HCT116 (cell line): Measurements from ENCODE around the gene GRIFIN. TPM values are rescaled to one million over a fixed set of nuclear protein-coding genes. Genes with fewer than 3 reads are reported as not detected.

Source experiments
- ATAC-seq: fragments of 200-7000 bp; cut with Tn5 transposase; 2 replicates; pipeline ENCODE4 v1.9.1; 2020; ENCODE audit warnings: mild to moderate bottlenecking, moderate library complexity
- BruUV-seq: library from RNA; stranded (reverse); fragments of 400-500 nt; replicated peaks from 2 replicates; lab custom pipeline; 2021; lab: Mats Ljungman, UMichigan
- CTCF ChIA-PET: fragments of 300-600 bp; sonication (Branson Sonifier 250); formaldehyde crosslinking; loops from one replicate; lab custom pipeline; 2021; ENCODE audit warnings: antibody characterized with exemption; lab: Charles Lee
- POLR2A ChIA-PET: fragments of 300-600, 350-600 bp; sonication (Branson Sonifier 250); formaldehyde crosslinking; loops from one replicate; lab custom pipeline; 2021; ENCODE audit warnings: antibody characterized with exemption; lab: Charles Lee
- RAD21 ChIA-PET, 2 experiments: fragments of 300-600 bp; sonication (Branson Sonifier 250); formaldehyde crosslinking; loops; one replicate each; lab custom pipeline; 2023; ENCODE audit warnings: low total read pairs in 2 of 2; ENCODE audit not compliant: uncharacterized antibody in 2 of 2, unreplicated experiment in 2 of 2, low non-redundant PET in 1 of 2; lab: Charles Lee
- DNase-seq: peaks from one replicate; pipeline ENCODE4 v3.0.0-alpha.2; 2010; ENCODE audit warnings: low read depth, low spot score
- H2AFZ ChIP-seq: fragments of 200-600 bp; shearing (Covaris generic), sonication (generic); 2 replicates; pipeline ENCODE4 v1.6.1; 2017; ENCODE audit warnings: low read depth, mixed run types, mixed read lengths, antibody characterized with exemption, low read length; ENCODE audit not compliant: poor library complexity, severe bottlenecking
- H3K27ac ChIP-seq: 2 replicates; pipeline ENCODE4 v1.5.1; 2012; ENCODE audit warnings: low read depth, low read length
- H3K27me3 ChIP-seq: fragments of 200-600 bp; sonication (generic); 2 replicates; pipeline ENCODE4 v1.6.1; 2016; ENCODE audit warnings: mixed run types, low read length, mixed read lengths; ENCODE audit not compliant: insufficient read depth
- H3K36me3 ChIP-seq, 2 experiments: fragments of 200-500 bp in 1 of 2; fragments of 200-600 bp in 1 of 2; sonication (Bioruptor generic) in 1 of 2; sonication (generic) in 1 of 2; 2 replicates each; pipeline versions ENCODE4 v1.5.1 to v1.6.1; 2014 to 2016; ENCODE audit warnings: low read length in 2 of 2, inconsistent platforms in 1 of 2, mixed read lengths in 1 of 2, mixed run types in 1 of 2; ENCODE audit not compliant: insufficient read depth in 2 of 2, control insufficient read depth in 1 of 2
- H3K4me1 ChIP-seq, 2 experiments: fragments of 200-600 bp in 1 of 2; sonication (generic) in 1 of 2; 2 replicates each; pipeline versions ENCODE4 v1.5.1 to v1.6.1; 2012 to 2017; ENCODE audit warnings: low read length in 2 of 2, inconsistent platforms in 1 of 2, mild to moderate bottlenecking in 1 of 2, mixed read lengths in 1 of 2, mixed run types in 1 of 2, moderate library complexity in 1 of 2; ENCODE audit not compliant: insufficient read depth in 2 of 2, control insufficient read depth in 1 of 2
- H3K4me2 ChIP-seq: fragments of 200-600 bp; sonication (generic); 2 replicates; pipeline ENCODE4 v1.6.1; 2017; ENCODE audit warnings: mixed run types, low read length, mixed read lengths
- H3K4me3 ChIP-seq, 2 experiments: fragments of 200-600 bp in 1 of 2; sonication (generic) in 1 of 2; replicated peaks in 1 of 2; 2 replicates each; pipeline ENCODE4 v1.5.1; 2011 to 2016; ENCODE audit warnings: low read length in 2 of 2, control low read depth in 1 of 2, low read depth in 1 of 2, mild to moderate bottlenecking in 1 of 2, mixed read lengths in 1 of 2, mixed run types in 1 of 2
- H3K79me2 ChIP-seq: fragments of 200-600 bp; sonication (generic); 2 replicates; pipeline ENCODE4 v1.6.1; 2017; ENCODE audit warnings: mild to moderate bottlenecking, mixed run types, low read length, moderate library complexity, mixed read lengths; ENCODE audit not compliant: insufficient read depth
- H3K9ac ChIP-seq: fragments of 200-600 bp; sonication (generic); 2 replicates; pipeline ENCODE4 v1.6.1; 2016; ENCODE audit warnings: low read length, mixed read lengths
- H3K9me2 ChIP-seq: fragments of 200-600 bp; sonication (generic), shearing (Covaris generic); 2 replicates; pipeline ENCODE4 v1.6.1; 2017; ENCODE audit warnings: mixed run types, mild to moderate bottlenecking, moderate library complexity; ENCODE audit not compliant: insufficient read depth
- H3K9me3 ChIP-seq, 2 experiments: fragments of 200-500 bp in 1 of 2; fragments of 200-600 bp in 1 of 2; sonication (Bioruptor generic) in 1 of 2; sonication (generic) in 1 of 2; 2 replicates each; pipeline ENCODE4 v1.6.1; 2014 to 2017; ENCODE audit warnings: low read length in 2 of 2, mixed read lengths in 2 of 2, inconsistent platforms in 1 of 2, low read depth in 1 of 2, mild to moderate bottlenecking in 1 of 2, mixed run types in 1 of 2, moderate library complexity in 1 of 2; ENCODE audit not compliant: control insufficient read depth in 1 of 2, insufficient read depth in 1 of 2
- H4K20me1 ChIP-seq: fragments of 200-600 bp; sonication (generic), shearing (Covaris generic); 2 replicates; pipeline ENCODE4 v1.6.1; 2017; ENCODE audit warnings: mixed run types, mild to moderate bottlenecking, moderate library complexity; ENCODE audit not compliant: insufficient read depth
- CTCF ChIP-seq, 3 experiments: fragments of 200-600 bp in 1 of 3; sonication (generic) in 1 of 3; IDR thresholded peaks in 2 of 3; conservative IDR thresholded peaks in 1 of 3; 2 replicates each; pipeline ENCODE4 v1.5.1; 2012 to 2017; ENCODE audit warnings: low read depth in 2 of 3, low read length in 2 of 3, antibody characterized with exemption in 1 of 3, borderline replicate concordance in 1 of 3, control low read depth in 1 of 3, mild to moderate bottlenecking in 1 of 3, mixed read lengths in 1 of 3, mixed run types in 1 of 3, moderate library complexity in 1 of 3; ENCODE audit not compliant: insufficient read depth in 1 of 3
- EZH2phosphoT487 ChIP-seq: fragments of 200-600 bp; IDR thresholded peaks from 2 replicates; pipeline ENCODE4 v1.6.1; 2018; ENCODE audit warnings: antibody characterized with exemption, borderline replicate concordance
- MAX ChIP-seq: IDR thresholded peaks from 2 replicates; pipeline ENCODE4 v1.6.1; 2012
- POLR2A ChIP-seq: IDR thresholded peaks from 2 replicates; pipeline ENCODE4 v1.7.0; 2011; ENCODE audit warnings: borderline replicate concordance; ENCODE audit not compliant: insufficient read depth, insufficient read length; ENCODE audit errors: extremely low read depth
- POLR2AphosphoS5 ChIP-seq: IDR thresholded peaks from 2 replicates; pipeline ENCODE4 v1.6.1; 2011; ENCODE audit warnings: mild to moderate bottlenecking, low read depth, low read length, moderate library complexity
- intact Hi-C: fragments of 100-400 bp; cut with micrococcal nuclease; formaldehyde crosslinking; loops from 2 replicates; pipeline ENCODE4 v1.10.0; 2022
- total RNA-seq: library from RNA; stranded (reverse); gene quantifications from one replicate; pipeline ENCODE4 v1.2.1, GENCODE V29; 2021; ENCODE audit not compliant: unreplicated experiment

GRIFIN gene
- total RNA-seq, 1 experiment from 2014 or later = not detected

GRCh38 chr7:2520131-2520760, 44.0 kb upstream of the GRIFIN start:
- H3K4me2 ChIP-seq = peak overlapping the region; percentile 90
- no peak overlapping the region for H2AFZ ChIP-seq
- no peaks in the 10 kb centered on the region for H3K9me2 ChIP-seq
- peak overlapping the region; percentile 63 for H3K9ac ChIP-seq
- no peaks in the 10 kb centered on the region for H3K27me3 ChIP-seq
- no TSS peak for BruUV-seq
- peak overlapping the region; percentile 46 to 67 for H3K4me3 ChIP-seq
- no peaks in the 10 kb centered on the region for H4K20me1 ChIP-seq
- intact Hi-C loops = loop anchor here (5.0 kb wide), 1 partner anchor 37 kb away; the partner anchor contains the start of genes BRAT1 and IQCE
- no peaks in the 10 kb centered on the region for H3K9me3 ChIP-seq
- H3K36me3 ChIP-seq = no peaks in the 10 kb centered on the region
- peaks cover 13% of the 10 kb centered on the region; the same call in 1 of the 2 replicates for H3K79me2 ChIP-seq
- H3K27ac ChIP-seq = peak overlapping the region; percentile 59; the same call in 1 of the 2 replicates
- ChIA-PET CTCF (no interaction called here), POLR2A (no interaction called here), RAD21 (no interaction called here)
- DNase-seq (no peak), ATAC-seq (peak; percentile 7; the same call in 1 of the 2 replicates)
- H3K4me1 ChIP-seq = peaks cover 49 to 79% of the 10 kb centered on the region in 2 experiments
- TF ChIP-seq CTCF (IDR thresholded peaks at IDR 0.05 in 2 of 3, conservative IDR thresholded peaks at IDR 0.05 in 1 of 3; ENCODE audit: borderline replicate concordance in 1 of 3, insufficient read depth in 1 of 3, low read depth in 2 of 3, low read length in 2 of 3) (peak in 2 of 3 experiments; percentile 22 to 27; a peak in 2 of 6 replicates), MAX (no peak)

GRCh38 chr7:2519119-2519930, 43.1 kb upstream of the GRIFIN start, which contains the start of gene LFNG:
Gene LFNG (plus strand): TSS chr7:2519774. CDS start chr7:2519862, 88 bp downstream.
- peaks cover 40 to 69% of the 10 kb centered on the region in 2 experiments for H3K4me1 ChIP-seq
- TF ChIP-seq POLR2A = peak; percentile 97
- TF ChIP-seq POLR2AphosphoS5 = peak; percentile 98
- TF ChIP-seq EZH2phosphoT487 = no peak
- TF ChIP-seq, all 23 proteins: peak for 2
- H3K36me3 ChIP-seq = no peaks in the 10 kb centered on the region
- BruUV-seq = no TSS peak
- H3K27me3 ChIP-seq = no peaks in the 10 kb centered on the region
- H4K20me1 ChIP-seq = no peaks in the 10 kb centered on the region
- no peaks in the 10 kb centered on the region for H3K9me3 ChIP-seq
- H2AFZ ChIP-seq = no peak within 1 kb of the TSS
- H3K4me2 ChIP-seq = peak within 1 kb of the TSS; percentile 90
- peaks cover 13% of the 10 kb centered on the region; the same call in 1 of the 2 replicates for H3K79me2 ChIP-seq
- H3K9ac ChIP-seq = peak within 1 kb of the TSS; percentile 63
- H3K9me2 ChIP-seq = no peaks in the 10 kb centered on the region
- ATAC-seq (peak; percentile 72), DNase-seq (peak; percentile 68)
- ChIA-PET CTCF (no interaction called here), RAD21 (no interaction called here), POLR2A (no interaction called here)
- H3K4me3 ChIP-seq = peak within 1 kb of the TSS; percentile 46 to 67
- H3K27ac ChIP-seq = peak within 1 kb of the TSS; percentile 59; the same call in 1 of the 2 replicates
- intact Hi-C loops = no loop called here
